HepG2 (cell line): Measurements from ENCODE around the gene RBM26. TPM values are rescaled to one million over a fixed set of nuclear protein-coding genes. Genes with fewer than 3 reads are reported as not detected.
A peak's percentile ranks its signal among the peaks of the same experiment; 100 is the strongest.

Experiments used
- ATAC-seq: fragments of 200-7000 bp; cut with Tn5 transposase; 3 replicates; pipeline ENCODE4 v1.9.1; 2020; ENCODE audit warnings: mild to moderate bottlenecking, moderate library complexity
- Bru-seq: library from RNA; stranded (reverse); fragments of 400-500 nt; gene quantifications from one replicate; lab custom pipeline; 2021; lab: Mats Ljungman, UMichigan
- BruChase-seq, 2 experiments: library from RNA; stranded (reverse); fragments of 400-500 nt; gene quantifications; one replicate each; lab custom pipeline; 2021; lab: Mats Ljungman, UMichigan
- BruUV-seq: library from RNA; stranded (reverse); fragments of 400-500 nt; replicated peaks from 2 replicates; lab custom pipeline; 2021; lab: Mats Ljungman, UMichigan
- CTCF ChIA-PET: fragments of 300-600 bp; formaldehyde crosslinking; extraction: SDS; loops from one replicate; lab custom pipeline; 2021; ENCODE audit warnings: low total read pairs, inconsistent platforms, low intra/inter-chr PET ratio; lab: Yijun Ruan, JAX
- POLR2A ChIA-PET: fragments of 350-600 bp; sonication (Branson Sonifier 250); formaldehyde crosslinking; loops from one replicate; lab custom pipeline; 2020; ENCODE audit warnings: antibody characterized with exemption, inconsistent platforms; lab: Yijun Ruan, JAX
- DNase-seq: peaks from one replicate; pipeline ENCODE4 v3.0.0-alpha.2; 2015; ENCODE audit warnings: low spot score
- FAIRE-seq: peaks from 3 replicates; lab custom pipeline; 2011; peaks lifted over from hg19 to GRCh38; lab: Jason Lieb, UNC
- H2AFZ ChIP-seq: one replicate; pipeline ENCODE4 v1.6.1; 2011; ENCODE audit warnings: low read length, inconsistent platforms
- H3K27ac ChIP-seq: fragments of 300-600 bp; 3 replicates; pipeline ENCODE4 v1.8.0; 2011; ENCODE audit warnings: mixed run types, mild to moderate bottlenecking, mixed read lengths, low read length, inconsistent platforms; ENCODE audit not compliant: insufficient read depth; ENCODE audit errors: extremely low read length
- H3K27me3 ChIP-seq, 2 experiments: fragments of 200-600 bp in 1 of 2; 2 replicates in 1 of 2; 3 replicates in 1 of 2; pipeline versions ENCODE4 v1.6.0 to v1.8.0; 2011; ENCODE audit warnings: low read length in 2 of 2, mild to moderate bottlenecking in 2 of 2, moderate library complexity in 2 of 2, inconsistent platforms in 1 of 2; ENCODE audit not compliant: insufficient read depth in 2 of 2, control insufficient read depth in 1 of 2
- H3K36me3 ChIP-seq, 2 experiments: fragments of 200-600 bp in 1 of 2; replicated peaks in 1 of 2; 2 replicates in 1 of 2; 3 replicates in 1 of 2; pipeline versions ENCODE4 v1.5.1 to v1.8.0; 2011; ENCODE audit warnings: low read length in 2 of 2, inconsistent platforms in 1 of 2; ENCODE audit not compliant: insufficient read depth in 2 of 2, control insufficient read depth in 1 of 2
- H3K4me1 ChIP-seq: 2 replicates; pipeline ENCODE4 v1.5.1; 2012; ENCODE audit warnings: low read length, inconsistent platforms; ENCODE audit not compliant: insufficient read depth
- H3K4me2 ChIP-seq: 2 replicates; pipeline ENCODE4 v1.6.0; 2011; ENCODE audit warnings: low read depth, low read length, inconsistent platforms
- H3K4me3 ChIP-seq, 3 experiments: fragments of 200-600 bp in 1 of 3; sonication (generic), shearing (Covaris generic) in 1 of 3; replicated peaks in 1 of 3; 2 replicates each; pipeline ENCODE4 v1.5.1; 2011 to 2016; ENCODE audit warnings: low read length in 3 of 3, inconsistent platforms in 2 of 3, low read depth in 2 of 3, mild to moderate bottlenecking in 2 of 3, control low read depth in 1 of 3, mixed read lengths in 1 of 3; ENCODE audit not compliant: insufficient read depth in 1 of 3
- H3K79me2 ChIP-seq: one replicate; pipeline ENCODE4 v1.6.1; 2011; ENCODE audit warnings: low read length, inconsistent platforms; ENCODE audit not compliant: insufficient read depth
- H3K9ac ChIP-seq: 2 replicates; pipeline ENCODE4 v1.6.0; 2011; ENCODE audit warnings: mild to moderate bottlenecking, low read depth, low read length, inconsistent platforms; ENCODE audit not compliant: insufficient read depth
- H3K9me3 ChIP-seq: 2 replicates; pipeline ENCODE4 v1.5.1; 2012; ENCODE audit warnings: mild to moderate bottlenecking, low read length
- H4K20me1 ChIP-seq: 2 replicates; pipeline ENCODE4 v1.6.0; 2011; ENCODE audit warnings: inconsistent platforms, mild to moderate bottlenecking, low read length, moderate library complexity; ENCODE audit not compliant: insufficient read depth
- GLMP ChIP-seq: sonication (generic); formaldehyde crosslinking; IDR thresholded peaks from 2 replicates; pipeline ENCODE4 v1.9.0; 2021; ENCODE audit warnings: missing genetic modification reagents, mild to moderate bottlenecking, borderline replicate concordance
- LBX2 ChIP-seq: sonication (generic); formaldehyde crosslinking; IDR thresholded peaks from 2 replicates; pipeline ENCODE4 v1.5.0; 2020; ENCODE audit warnings: missing genetic modification reagents, mild to moderate bottlenecking, borderline replicate concordance
- POLR2AphosphoS2 ChIP-seq: IDR thresholded peaks from 2 replicates; pipeline ENCODE4 v1.6.1; 2011; ENCODE audit warnings: low read depth, low read length, improper control_type of control experiment
- TEAD2 ChIP-seq: sonication (generic); formaldehyde crosslinking; IDR thresholded peaks from 2 replicates; pipeline ENCODE4 v1.9.0; 2021; ENCODE audit warnings: missing genetic modification reagents
- ZBTB7B ChIP-seq: sonication (generic); formaldehyde crosslinking; IDR thresholded peaks from 2 replicates; pipeline ENCODE4 v1.4.0; 2020; ENCODE audit warnings: missing genetic modification reagents
- ZNF180 ChIP-seq: sonication (generic); formaldehyde crosslinking; IDR thresholded peaks from 2 replicates; pipeline ENCODE4 v1.4.0; 2020; ENCODE audit warnings: low read depth, missing genetic modification reagents, borderline replicate concordance
- ZNF207 ChIP-seq: fragments of 450-650 bp; IDR thresholded peaks from 2 replicates; pipeline ENCODE4 v1.6.1; 2016; ENCODE audit warnings: antibody characterized with exemption, borderline replicate concordance
- ZNF33A ChIP-seq: sonication (generic); formaldehyde crosslinking; IDR thresholded peaks from 2 replicates; pipeline ENCODE4 v1.5.1; 2020; ENCODE audit warnings: missing genetic modification reagents, mild to moderate bottlenecking, moderate library complexity, borderline replicate concordance
- WGBS: methylation state at CpG from one replicate; pipeline ENCODE4 v1.1.6; 2017; ENCODE audit warnings: low lambda C conversion rate; 5-methylcytosine and 5-hydroxymethylcytosine counted together
- in situ Hi-C: cut with HindIII; loops from 2 replicates; pipeline ENCODE4 v1.10.0; 2017; ENCODE audit warnings: low pct_unique_long_range_greater_than_20kb; ENCODE audit not compliant: extremely low pct_ligation_motif_present
- intact Hi-C: fragments of 100-400 bp; cut with micrococcal nuclease; formaldehyde crosslinking; loops from one replicate; pipeline ENCODE4 v1.10.0; 2022; ENCODE audit not compliant: unreplicated experiment
- long read RNA-seq, 2 experiments: library from RNA in 1 of 2; library from polyadenylated mRNA in 1 of 2; stranded (forward) in 1 of 2; unstranded in 1 of 2; transcript quantifications; one replicate each; pipeline ENCODE4 v2.0.0, GENCODE V29; 2019 to 2022
- polyA minus RNA-seq, 3 experiments: library from RNA; depleted of rRNA, polyadenylated mRNA; stranded (reverse); fragments of >200 nt; gene quantifications; 2 replicates each; pipeline ENCODE4 v1.2.3, GENCODE V29; 2011; ENCODE audit warnings: low replicate concordance in 1 of 3
- polyA plus RNA-seq, 8 experiments: library from polyadenylated mRNA; depleted of rRNA in 3 of 8; stranded (reverse) in 7 of 8; unstranded in 1 of 8; fragments of >200 nt; fragmentation: Illumina TruSeq in 4 of 8; extraction: Trizol in 4 of 8; gene quantifications; 2 replicates each; pipeline versions ENCODE4 v1.2.1 to v1.2.3, GENCODE V29; 2011 to 2016; ENCODE audit warnings: low read depth in 4 of 8, missing spikeins in 1 of 8, mixed read lengths in 1 of 8; ENCODE audit not compliant: insufficient read depth in 1 of 8
- total RNA-seq, 5 experiments: library from RNA; depleted of rRNA; stranded (reverse); fragments of >200 nt; fragmentation: Illumina TruSeq; extraction: Trizol; gene quantifications; 2 replicates each; pipeline ENCODE4 v1.2.3, GENCODE V29; 2016; ENCODE audit warnings: low read depth in 1 of 5
- TF ChIP-seq, protein P1 (sequence below): sonication (generic); formaldehyde crosslinking; IDR thresholded peaks from 2 replicates; pipeline ENCODE4 v1.4.0; 2020; ENCODE audit warnings: missing genetic modification reagents

The RBM26 gene, protein sequence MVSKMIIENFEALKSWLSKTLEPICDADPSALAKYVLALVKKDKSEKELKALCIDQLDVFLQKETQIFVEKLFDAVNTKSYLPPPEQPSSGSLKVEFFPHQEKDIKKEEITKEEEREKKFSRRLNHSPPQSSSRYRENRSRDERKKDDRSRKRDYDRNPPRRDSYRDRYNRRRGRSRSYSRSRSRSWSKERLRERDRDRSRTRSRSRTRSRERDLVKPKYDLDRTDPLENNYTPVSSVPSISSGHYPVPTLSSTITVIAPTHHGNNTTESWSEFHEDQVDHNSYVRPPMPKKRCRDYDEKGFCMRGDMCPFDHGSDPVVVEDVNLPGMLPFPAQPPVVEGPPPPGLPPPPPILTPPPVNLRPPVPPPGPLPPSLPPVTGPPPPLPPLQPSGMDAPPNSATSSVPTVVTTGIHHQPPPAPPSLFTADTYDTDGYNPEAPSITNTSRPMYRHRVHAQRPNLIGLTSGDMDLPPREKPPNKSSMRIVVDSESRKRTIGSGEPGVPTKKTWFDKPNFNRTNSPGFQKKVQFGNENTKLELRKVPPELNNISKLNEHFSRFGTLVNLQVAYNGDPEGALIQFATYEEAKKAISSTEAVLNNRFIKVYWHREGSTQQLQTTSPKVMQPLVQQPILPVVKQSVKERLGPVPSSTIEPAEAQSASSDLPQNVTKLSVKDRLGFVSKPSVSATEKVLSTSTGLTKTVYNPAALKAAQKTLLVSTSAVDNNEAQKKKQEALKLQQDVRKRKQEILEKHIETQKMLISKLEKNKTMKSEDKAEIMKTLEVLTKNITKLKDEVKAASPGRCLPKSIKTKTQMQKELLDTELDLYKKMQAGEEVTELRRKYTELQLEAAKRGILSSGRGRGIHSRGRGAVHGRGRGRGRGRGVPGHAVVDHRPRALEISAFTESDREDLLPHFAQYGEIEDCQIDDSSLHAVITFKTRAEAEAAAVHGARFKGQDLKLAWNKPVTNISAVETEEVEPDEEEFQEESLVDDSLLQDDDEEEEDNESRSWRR
- total RNA-seq (2016; rRNA removed; fragmentation: Illumina TruSeq; extraction: Trizol): 28.6 and 34.4 TPM in 2 replicates
- 8.0 and 10.1 TPM in 2 replicates for total RNA-seq (2016; cell fraction: cytosol; rRNA removed; fragmentation: Illumina TruSeq; extraction: Trizol; ENCODE audit: low read depth)
- 25.2 and 36.1 TPM in 2 replicates for total RNA-seq (2016; cell fraction: insoluble cytoplasmic fraction; rRNA removed; fragmentation: Illumina TruSeq; extraction: Trizol)
- 12.0 and 13.4 TPM in 2 replicates for total RNA-seq (2016; cell fraction: membrane; rRNA removed; fragmentation: Illumina TruSeq; extraction: Trizol)
- total RNA-seq (2016; cell fraction: nucleus; rRNA removed; fragmentation: Illumina TruSeq; extraction: Trizol): 75.3 and 77.9 TPM in 2 replicates
- polyA plus RNA-seq (2011; rRNA removed): 16.1 and 19.4 TPM in 2 replicates
- polyA plus RNA-seq (2011; cell fraction: cytosol; rRNA removed): 4.3 and 5.8 TPM in 2 replicates
- polyA plus RNA-seq (2011; cell fraction: nucleus; rRNA removed): 40.1 and 43.2 TPM in 2 replicates
- 18.6 and 26.4 TPM in 2 replicates for polyA plus RNA-seq (2012)
- polyA plus RNA-seq (2016; cell fraction: cytosol; fragmentation: Illumina TruSeq; extraction: Trizol; ENCODE audit: low read depth): 0.87 and 1.1 TPM in 2 replicates
- polyA plus RNA-seq (2016; cell fraction: insoluble cytoplasmic fraction; fragmentation: Illumina TruSeq; extraction: Trizol; ENCODE audit: low read depth): 26.2 and 29.3 TPM in 2 replicates
- polyA plus RNA-seq (2016; cell fraction: membrane; fragmentation: Illumina TruSeq; extraction: Trizol; ENCODE audit: low read depth): 2.9 and 3.1 TPM in 2 replicates
- 91.7 and 94.4 TPM in 2 replicates for polyA plus RNA-seq (2016; cell fraction: nucleus; fragmentation: Illumina TruSeq; extraction: Trizol; ENCODE audit: insufficient read depth, low read depth)
- polyA minus RNA-seq (2011; rRNA and poly(A)+ RNA removed; ENCODE audit: low replicate concordance): 23.1 and 34.2 TPM in 2 replicates
- polyA minus RNA-seq (2011; cell fraction: cytosol; rRNA and poly(A)+ RNA removed): 9.2 and 9.8 TPM in 2 replicates
- 111 and 119 TPM in 2 replicates for polyA minus RNA-seq (2011; cell fraction: nucleus; rRNA and poly(A)+ RNA removed)
- percentile 94 among the genes with signal in this experiment for Bru-seq, nascent RNA
- percentile 86 among the genes with signal in this experiment for BruChase-seq, experiment 1, labeled RNA remaining after a 6-hour chase
- BruChase-seq, experiment 2, labeled RNA remaining after a 2-hour chase: percentile 93 among the genes with signal in this experiment
- long read RNA-seq, experiment 1, full-length matches to known transcripts: 1 of 6 reads
- long read RNA-seq, experiment 1, partial matches to known transcripts: 1 of 6 reads
- long read RNA-seq, experiment 1, other reads (novel, unspliced or antisense): 4 of 6 reads
- long read RNA-seq, experiment 2, partial matches to known transcripts: 5 of 18 reads
- long read RNA-seq, experiment 2, other reads (novel, unspliced or antisense): 13 of 18 reads

GRCh38 chr13:79405831-79406596 lies at the start of gene RBM26:
RBM26 (minus strand) TSS chr13:79406255; CDS start chr13:79405774, 481 bp downstream.
- FAIRE-seq: peak; percentile 78
- in situ Hi-C loops: loop anchor here (25.0 kb wide), 1 partner anchor 931 kb away; the partner anchor contains the start of gene SPRY2
- CTCF ChIA-PET: no interaction called here
- POLR2A ChIA-PET: interaction anchor here (0.6 to 2.3 kb wide), 6 partner anchors 12 to 92 kb away, joined by 3 to 24 read pairs (median 4); partner anchors contain the start of gene NDFIP2
- H4K20me1 ChIP-seq: peaks cover 23% of the 10 kb centered on the region
- DNase-seq: peak; percentile 91
- BruUV-seq: no TSS peak
- no peaks in the 10 kb centered on the region; a peak in 1 of 5 replicates for H3K36me3 ChIP-seq
- no peaks in the 10 kb centered on the region for H3K9me3 ChIP-seq
- H3K79me2 ChIP-seq: peaks cover 61% of the 10 kb centered on the region
- H3K9ac ChIP-seq: peak within 1 kb of the TSS; percentile 98
- peak; percentile 91 for ATAC-seq
- intact Hi-C loops: loop anchor here (1.0 to 5.0 kb wide), 2 partner anchors 12 to 936 kb away; partner anchors contain the start of gene SPRY2
- H3K4me2 ChIP-seq: peak within 1 kb of the TSS; percentile 87
- peaks cover 47% of the 10 kb centered on the region for H3K4me1 ChIP-seq
- WGBS: 0% methylated on average over 36 of the region's 72 CpGs
- H3K27me3 ChIP-seq: no peaks in the 10 kb centered on the region; a peak in 1 of 5 replicates
- H2AFZ ChIP-seq: peak within 1 kb of the TSS; percentile 82
- peak within 1 kb of the TSS; percentile 86 to 94 (median 92) for H3K4me3 ChIP-seq
- H3K27ac ChIP-seq: peak within 1 kb of the TSS; percentile 98
- TF ChIP-seq LBX2 (CRISPR knock-in tag): peak; percentile 48; the same call in 1 of the 2 replicates
- TF ChIP-seq ZNF207: no peak
- no peak for TF ChIP-seq POLR2AphosphoS2
- TF ChIP-seq TEAD2 (CRISPR knock-in tag): no peak
- no peak for TF ChIP-seq GLMP (CRISPR knock-in tag)
- TF ChIP-seq ZBTB7B: peak; percentile 70; the same call in 1 of the 2 replicates
- no peak for TF ChIP-seq ZNF180
- TF ChIP-seq, protein P1, sequence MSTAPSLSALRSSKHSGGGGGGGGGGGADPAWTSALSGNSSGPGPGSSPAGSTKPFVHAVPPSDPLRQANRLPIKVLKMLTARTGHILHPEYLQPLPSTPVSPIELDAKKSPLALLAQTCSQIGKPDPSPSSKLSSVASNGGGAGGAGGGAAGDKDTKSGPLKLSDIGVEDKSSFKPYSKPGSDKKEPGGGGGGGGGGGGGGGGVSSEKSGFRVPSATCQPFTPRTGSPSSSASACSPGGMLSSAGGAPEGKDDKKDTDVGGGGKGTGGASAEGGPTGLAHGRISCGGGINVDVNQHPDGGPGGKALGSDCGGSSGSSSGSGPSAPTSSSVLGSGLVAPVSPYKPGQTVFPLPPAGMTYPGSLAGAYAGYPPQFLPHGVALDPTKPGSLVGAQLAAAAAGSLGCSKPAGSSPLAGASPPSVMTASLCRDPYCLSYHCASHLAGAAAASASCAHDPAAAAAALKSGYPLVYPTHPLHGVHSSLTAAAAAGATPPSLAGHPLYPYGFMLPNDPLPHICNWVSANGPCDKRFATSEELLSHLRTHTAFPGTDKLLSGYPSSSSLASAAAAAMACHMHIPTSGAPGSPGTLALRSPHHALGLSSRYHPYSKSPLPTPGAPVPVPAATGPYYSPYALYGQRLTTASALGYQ (CRISPR knock-in tag): peak; percentile 63; the same call in 1 of the 2 replicates
- no peak for TF ChIP-seq ZNF33A (CRISPR knock-in tag)
